ENCODE data around the gene ZNF735. TPM values are rescaled to one million over a fixed set of nuclear protein-coding genes. Genes with fewer than 3 reads are reported as not detected.
"Not testable (repeated sequence)": the region's sequence is repeated elsewhere in the genome, so short reads cannot be mapped to it uniquely, and the experiment has no call there.

The ZNF735 gene
- total RNA-seq (2013), result not detected
- polyA plus RNA-seq, result not detected
- not detected in 2 replicates for polyA minus RNA-seq
- total RNA-seq, result 0 to 0.35 (median 0) reads per million in 11 experiments

DNA sequence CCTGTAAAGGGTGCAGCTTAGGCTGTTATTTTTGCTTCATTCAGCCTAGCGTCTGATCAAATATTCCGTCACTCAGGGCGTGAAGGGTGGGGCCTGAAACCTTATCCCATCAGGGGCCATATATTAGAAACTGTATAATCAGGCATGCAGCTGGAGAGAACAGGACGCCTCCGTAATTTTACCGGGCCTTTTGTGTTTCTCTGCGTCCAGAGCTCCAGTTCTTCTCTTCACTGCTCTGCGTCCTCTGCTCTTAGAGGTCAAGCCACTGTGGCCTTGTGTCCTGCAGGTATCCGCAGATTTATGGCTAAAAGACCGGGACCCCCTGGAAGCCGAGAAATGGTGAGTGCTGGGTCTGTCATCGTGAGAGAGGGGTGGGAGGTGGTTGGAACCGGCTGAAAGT is at the start of gene ZNF735:
Gene ZNF735 (plus strand): TSS at position 301 of the 400 bp plus-strand sequence. CDS start 0 bp downstream, at position 301.
- no peak within 1 kb of the TSS for H2AFZ ChIP-seq (ENCODE audit: insufficient read depth, low read depth, low read length, poor library complexity, severe bottlenecking)
- intact Hi-C loops (cut with micrococcal nuclease), result no loop called here
- H3K4me1 Mint-ChIP-seq, result no peaks in the 10 kb centered on the region
- H3K4me2 ChIP-seq (replicated peaks; ENCODE audit: extremely low read depth, low read length, poor library complexity, severe bottlenecking), result no peak within 1 kb of the TSS
- peaks cover 0 to 3% (median 0%) of the 10 kb centered on the region in 3 donors for H3K27me3 Mint-ChIP-seq (ENCODE audit: low read depth in 3 of 3)
- no peaks in the 10 kb centered on the region for H3K27me3 ChIP-seq (ENCODE audit: control insufficient read depth in 2 of 2, insufficient read depth in 2 of 2, low read length in 2 of 2)
- H3K4me1 ChIP-seq (ENCODE audit: control insufficient read depth in 1 of 2, insufficient read depth in 2 of 2, low read length in 2 of 2), result no peaks in the 10 kb centered on the region
- H3K4me3 ChIP-seq (replicated peaks in 1 of 3; ENCODE audit: low read depth in 2 of 3, low read length in 3 of 3), result no peak within 1 kb of the TSS
- H3K9me3 ChIP-seq (replicated peaks in 1 of 2; ENCODE audit: control insufficient read depth in 1 of 2, insufficient read depth in 1 of 2, low read length in 2 of 2), result peaks cover 65 to 68% of the 10 kb centered on the region in 2 donors
- no peak for DNase-seq
- WGBS (ENCODE audit: insufficient coverage), result 93% methylated on average over 10 of the region's 13 CpGs
- H3K79me2 ChIP-seq (ENCODE audit: insufficient read depth, low read length), result no peaks in the 10 kb centered on the region
- no peaks in the 10 kb centered on the region for H4K20me1 ChIP-seq (ENCODE audit: insufficient read depth, low read length)
- H3K9me3 Mint-ChIP-seq, result peaks cover 12 to 73% (median 63%) of the 10 kb centered on the region in 7 donors
- TF ChIP-seq, protein P1, sequence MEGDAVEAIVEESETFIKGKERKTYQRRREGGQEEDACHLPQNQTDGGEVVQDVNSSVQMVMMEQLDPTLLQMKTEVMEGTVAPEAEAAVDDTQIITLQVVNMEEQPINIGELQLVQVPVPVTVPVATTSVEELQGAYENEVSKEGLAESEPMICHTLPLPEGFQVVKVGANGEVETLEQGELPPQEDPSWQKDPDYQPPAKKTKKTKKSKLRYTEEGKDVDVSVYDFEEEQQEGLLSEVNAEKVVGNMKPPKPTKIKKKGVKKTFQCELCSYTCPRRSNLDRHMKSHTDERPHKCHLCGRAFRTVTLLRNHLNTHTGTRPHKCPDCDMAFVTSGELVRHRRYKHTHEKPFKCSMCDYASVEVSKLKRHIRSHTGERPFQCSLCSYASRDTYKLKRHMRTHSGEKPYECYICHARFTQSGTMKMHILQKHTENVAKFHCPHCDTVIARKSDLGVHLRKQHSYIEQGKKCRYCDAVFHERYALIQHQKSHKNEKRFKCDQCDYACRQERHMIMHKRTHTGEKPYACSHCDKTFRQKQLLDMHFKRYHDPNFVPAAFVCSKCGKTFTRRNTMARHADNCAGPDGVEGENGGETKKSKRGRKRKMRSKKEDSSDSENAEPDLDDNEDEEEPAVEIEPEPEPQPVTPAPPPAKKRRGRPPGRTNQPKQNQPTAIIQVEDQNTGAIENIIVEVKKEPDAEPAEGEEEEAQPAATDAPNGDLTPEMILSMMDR (IDR thresholded peaks at IDR 0.05), result no peak
- no peaks in the 10 kb centered on the region for H3K36me3 ChIP-seq (replicated peaks in 1 of 2; ENCODE audit: control insufficient read depth in 1 of 2, insufficient read depth in 2 of 2, low read length in 2 of 2)
- no peak within 1 kb of the TSS for H3K4me3 Mint-ChIP-seq
- no peaks in the 10 kb centered on the region for H3K36me3 Mint-ChIP-seq
- no peak within 1 kb of the TSS for H3K9ac ChIP-seq (ENCODE audit: insufficient read depth, low read length, poor library complexity, severe bottlenecking)
- H3K27ac Mint-ChIP-seq, result no peak within 1 kb of the TSS
- H3K27ac ChIP-seq (ENCODE audit: low read depth in 1 of 2, low read length in 2 of 2), result no peak within 1 kb of the TSS

DNA sequence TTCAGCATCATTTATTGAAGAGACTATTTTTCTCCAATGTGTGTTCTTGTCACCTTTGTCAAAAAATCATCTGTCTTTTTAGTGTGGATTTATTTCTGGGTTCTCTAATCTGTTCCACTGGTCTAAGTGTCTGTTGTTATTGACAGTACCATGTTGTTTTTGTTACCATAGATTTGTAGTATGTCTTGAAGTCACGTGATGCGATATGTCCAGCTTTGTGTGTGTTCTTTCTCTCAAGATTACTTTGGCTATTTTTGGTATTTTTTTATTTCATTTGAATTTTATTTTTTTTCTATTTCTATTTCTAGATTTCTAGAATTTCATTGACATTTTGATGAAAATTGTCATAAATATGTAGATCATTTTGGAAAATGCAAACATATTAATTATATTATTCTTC is 36.0 kb upstream of the ZNF735 start:
- H3K4me1 ChIP-seq (ENCODE audit: control insufficient read depth in 1 of 2, insufficient read depth in 2 of 2, low read length in 2 of 2); H3K27ac Mint-ChIP-seq; H3K27me3 Mint-ChIP-seq (ENCODE audit: low read depth in 3 of 3); DNase-seq; H3K27ac ChIP-seq (ENCODE audit: low read depth in 1 of 2, low read length in 2 of 2); H2AFZ ChIP-seq (ENCODE audit: insufficient read depth, low read depth, low read length, poor library complexity, severe bottlenecking); H4K20me1 ChIP-seq (ENCODE audit: insufficient read depth, low read length); H3K4me3 Mint-ChIP-seq; H3K9ac ChIP-seq (ENCODE audit: insufficient read depth, low read length, poor library complexity, severe bottlenecking); H3K27me3 ChIP-seq (ENCODE audit: control insufficient read depth in 2 of 2, insufficient read depth in 2 of 2, low read length in 2 of 2); H3K36me3 Mint-ChIP-seq; H3K79me2 ChIP-seq (ENCODE audit: insufficient read depth, low read length); H3K36me3 ChIP-seq (replicated peaks in 1 of 2; ENCODE audit: control insufficient read depth in 1 of 2, insufficient read depth in 2 of 2, low read length in 2 of 2); intact Hi-C loops (cut with micrococcal nuclease); H3K4me2 ChIP-seq (replicated peaks; ENCODE audit: extremely low read depth, low read length, poor library complexity, severe bottlenecking); H3K4me3 ChIP-seq (replicated peaks in 1 of 3; ENCODE audit: low read depth in 2 of 3, low read length in 3 of 3); H3K4me1 Mint-ChIP-seq: not testable (repeated sequence)
- H3K9me3 ChIP-seq (replicated peaks in 1 of 2; ENCODE audit: control insufficient read depth in 1 of 2, insufficient read depth in 1 of 2, low read length in 2 of 2), result peaks cover 22 to 30% of the 10 kb centered on the region in 2 donors
- H3K9me3 Mint-ChIP-seq, result peaks cover 16 to 31% (median 25%) of the 10 kb centered on the region in 7 donors
- WGBS (ENCODE audit: insufficient coverage), result no CpG with 5 or more reads among the region's 2 CpGs

All from CD14-positive monocyte (primary cell).